ENCODE data around the gene APPL1. TPM values are rescaled to one million over a fixed set of nuclear protein-coding genes. Genes with fewer than 3 reads are reported as not detected.
A peak's percentile ranks its signal among the peaks of the same experiment; 100 is the strongest.

APPL1 gene
- polyA plus RNA-seq, 3 donors, result 13.9 to 42.1 (median 35.5) TPM

DNA sequence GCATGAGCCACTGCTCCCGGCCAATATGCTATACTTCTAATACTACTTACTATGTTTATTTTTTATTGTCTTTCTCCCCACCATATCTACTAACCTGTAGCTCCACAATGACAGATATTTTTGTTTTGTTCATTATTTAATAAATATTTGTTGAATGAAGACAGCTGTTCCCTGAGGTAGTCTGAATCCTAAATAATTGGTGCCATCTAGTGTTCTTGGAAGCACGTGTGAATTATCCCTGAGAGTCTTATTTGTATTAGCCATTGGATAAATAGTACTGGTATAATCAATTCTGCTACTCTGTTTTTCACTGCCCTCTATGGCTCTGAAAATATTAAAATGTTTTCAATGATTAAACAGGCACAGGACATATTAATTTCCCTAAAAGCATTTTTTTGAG, 5.6 kb upstream of the APPL1 start:
- H3K4me3 ChIP-seq (replicated peaks in 1 of 3; ENCODE audit: low read depth in 2 of 3, low read length in 3 of 3), result no peak overlapping the region
- H3K9me3 Mint-ChIP-seq, result peaks cover 0 to 3% (median 0%) of the 10 kb centered on the region in 7 donors
- H3K27ac ChIP-seq (ENCODE audit: low read depth in 1 of 2, low read length in 2 of 2), result no peak overlapping the region
- H3K36me3 Mint-ChIP-seq, result no peaks in the 10 kb centered on the region
- no peak overlapping the region for H3K4me3 Mint-ChIP-seq
- no peak for DNase-seq
- no peaks in the 10 kb centered on the region for H3K36me3 ChIP-seq (replicated peaks in 1 of 2; ENCODE audit: control insufficient read depth in 1 of 2, insufficient read depth in 2 of 2, low read length in 2 of 2)
- no peaks in the 10 kb centered on the region for H3K9me3 ChIP-seq (replicated peaks in 1 of 2; ENCODE audit: control insufficient read depth in 1 of 2, insufficient read depth in 1 of 2, low read length in 2 of 2)
- H3K4me2 ChIP-seq (replicated peaks; ENCODE audit: extremely low read depth, low read length, poor library complexity, severe bottlenecking), result no peak overlapping the region
- no peaks in the 10 kb centered on the region for H3K27me3 Mint-ChIP-seq (ENCODE audit: low read depth in 3 of 3)
- TF ChIP-seq, protein P1, sequence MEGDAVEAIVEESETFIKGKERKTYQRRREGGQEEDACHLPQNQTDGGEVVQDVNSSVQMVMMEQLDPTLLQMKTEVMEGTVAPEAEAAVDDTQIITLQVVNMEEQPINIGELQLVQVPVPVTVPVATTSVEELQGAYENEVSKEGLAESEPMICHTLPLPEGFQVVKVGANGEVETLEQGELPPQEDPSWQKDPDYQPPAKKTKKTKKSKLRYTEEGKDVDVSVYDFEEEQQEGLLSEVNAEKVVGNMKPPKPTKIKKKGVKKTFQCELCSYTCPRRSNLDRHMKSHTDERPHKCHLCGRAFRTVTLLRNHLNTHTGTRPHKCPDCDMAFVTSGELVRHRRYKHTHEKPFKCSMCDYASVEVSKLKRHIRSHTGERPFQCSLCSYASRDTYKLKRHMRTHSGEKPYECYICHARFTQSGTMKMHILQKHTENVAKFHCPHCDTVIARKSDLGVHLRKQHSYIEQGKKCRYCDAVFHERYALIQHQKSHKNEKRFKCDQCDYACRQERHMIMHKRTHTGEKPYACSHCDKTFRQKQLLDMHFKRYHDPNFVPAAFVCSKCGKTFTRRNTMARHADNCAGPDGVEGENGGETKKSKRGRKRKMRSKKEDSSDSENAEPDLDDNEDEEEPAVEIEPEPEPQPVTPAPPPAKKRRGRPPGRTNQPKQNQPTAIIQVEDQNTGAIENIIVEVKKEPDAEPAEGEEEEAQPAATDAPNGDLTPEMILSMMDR (IDR thresholded peaks at IDR 0.05), result no peak
- peak overlapping the region in 1 of 7 donors; percentile 31 for H3K27ac Mint-ChIP-seq
- no CpG with 5 or more reads among the region's 2 CpGs for WGBS (ENCODE audit: insufficient coverage)
- no peaks in the 10 kb centered on the region for H3K79me2 ChIP-seq (ENCODE audit: insufficient read depth, low read length)
- no peak overlapping the region for H3K9ac ChIP-seq (ENCODE audit: insufficient read depth, low read length, poor library complexity, severe bottlenecking)
- intact Hi-C loops (cut with micrococcal nuclease), result no loop called here
- H2AFZ ChIP-seq (ENCODE audit: insufficient read depth, low read depth, low read length, poor library complexity, severe bottlenecking), result no peak overlapping the region
- no peaks in the 10 kb centered on the region for H3K27me3 ChIP-seq (ENCODE audit: control insufficient read depth in 2 of 2, insufficient read depth in 2 of 2, low read length in 2 of 2)
- H4K20me1 ChIP-seq (ENCODE audit: insufficient read depth, low read length), result no peaks in the 10 kb centered on the region
- H3K4me1 Mint-ChIP-seq, result peaks cover 9% of the 10 kb centered on the region
- peaks cover 9 to 13% of the 10 kb centered on the region in 2 donors for H3K4me1 ChIP-seq (ENCODE audit: control insufficient read depth in 1 of 2, insufficient read depth in 2 of 2, low read length in 2 of 2)

DNA sequence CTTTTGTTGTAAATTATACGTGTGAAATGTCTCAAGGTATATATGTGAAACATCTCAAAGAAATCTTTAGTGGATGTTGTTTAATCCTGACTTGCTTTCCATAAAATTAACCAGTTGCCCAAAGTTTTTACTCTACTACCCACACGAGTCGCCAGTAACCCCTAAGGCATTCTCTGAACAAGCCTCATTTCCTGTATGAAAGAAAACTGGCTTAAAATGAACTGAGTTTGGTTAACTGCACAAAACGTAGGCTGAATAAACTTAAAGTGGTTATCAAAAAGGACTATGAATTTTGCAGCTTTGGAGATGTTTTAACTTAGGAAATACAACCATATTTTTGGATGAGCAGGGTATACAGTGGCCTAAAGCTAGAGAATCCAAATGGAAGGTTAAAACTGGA, 2.7 kb upstream of the APPL1 start:
- peak overlapping the region; percentile 21 for H2AFZ ChIP-seq (ENCODE audit: insufficient read depth, low read depth, low read length, poor library complexity, severe bottlenecking)
- WGBS (ENCODE audit: insufficient coverage), result no CpG with 5 or more reads among the region's 4 CpGs
- H3K9ac ChIP-seq (ENCODE audit: insufficient read depth, low read length, poor library complexity, severe bottlenecking), result no peak overlapping the region
- no peak overlapping the region for H3K4me2 ChIP-seq (replicated peaks; ENCODE audit: extremely low read depth, low read length, poor library complexity, severe bottlenecking)
- no peaks in the 10 kb centered on the region for H3K27me3 Mint-ChIP-seq (ENCODE audit: low read depth in 3 of 3)
- peaks cover 23% of the 10 kb centered on the region for H3K79me2 ChIP-seq (ENCODE audit: insufficient read depth, low read length)
- TF ChIP-seq, protein P1 (IDR thresholded peaks at IDR 0.05), result no peak
- H3K9me3 ChIP-seq (replicated peaks in 1 of 2; ENCODE audit: control insufficient read depth in 1 of 2, insufficient read depth in 1 of 2, low read length in 2 of 2), result no peaks in the 10 kb centered on the region
- DNase-seq, result no peak
- H3K36me3 Mint-ChIP-seq, result no peaks in the 10 kb centered on the region
- no peak overlapping the region for H3K4me3 ChIP-seq (replicated peaks in 1 of 3; ENCODE audit: low read depth in 2 of 3, low read length in 3 of 3)
- peaks cover 30% of the 10 kb centered on the region for H3K4me1 Mint-ChIP-seq
- peaks cover 6% of the 10 kb centered on the region for H4K20me1 ChIP-seq (ENCODE audit: insufficient read depth, low read length)
- intact Hi-C loops (cut with micrococcal nuclease), result no loop called here
- H3K36me3 ChIP-seq (replicated peaks in 1 of 2; ENCODE audit: control insufficient read depth in 1 of 2, insufficient read depth in 2 of 2, low read length in 2 of 2), result no peaks in the 10 kb centered on the region
- H3K9me3 Mint-ChIP-seq, result no peaks in the 10 kb centered on the region
- peaks cover 25 to 33% of the 10 kb centered on the region in 2 donors for H3K4me1 ChIP-seq (ENCODE audit: control insufficient read depth in 1 of 2, insufficient read depth in 2 of 2, low read length in 2 of 2)
- H3K27me3 ChIP-seq (ENCODE audit: control insufficient read depth in 2 of 2, insufficient read depth in 2 of 2, low read length in 2 of 2), result no peaks in the 10 kb centered on the region
- no peak overlapping the region for H3K4me3 Mint-ChIP-seq
- H3K27ac Mint-ChIP-seq, result no peak overlapping the region
- no peak overlapping the region for H3K27ac ChIP-seq (ENCODE audit: low read depth in 1 of 2, low read length in 2 of 2)
